HepG2 (cell line): ENCODE results near the gene MRPL28. TPM values are rescaled to one million over a fixed set of nuclear protein-coding genes. Genes with fewer than 3 reads are reported as not detected.
A peak's percentile ranks its signal among the peaks of the same experiment; 100 is the strongest.

Experiments
- ATF1 ChIP-seq: IDR thresholded peaks from 2 replicates; pipeline ENCODE4 v1.6.1; 2016; ENCODE audit warnings: mild to moderate bottlenecking, control low read depth
- ELF3 ChIP-seq: IDR thresholded peaks from 2 replicates; pipeline ENCODE4 v1.6.1; 2016; ENCODE audit warnings: missing genetic modification reagents, missing compliant biosample characterization
- EZH2 ChIP-seq: conservative IDR thresholded peaks from 2 replicates; pipeline ENCODE4 v1.6.1; 2012; ENCODE audit warnings: mild to moderate bottlenecking, low read depth, low read length, moderate library complexity
- FOXK1 ChIP-seq: sonication (generic); formaldehyde crosslinking; IDR thresholded peaks from 2 replicates; pipeline ENCODE4 v1.4.0; 2020; ENCODE audit warnings: low read depth, missing genetic modification reagents, borderline replicate concordance
- HNF1B ChIP-seq: sonication (generic); formaldehyde crosslinking; IDR thresholded peaks from 2 replicates; pipeline ENCODE4 v1.5.1; 2020; ENCODE audit warnings: mild to moderate bottlenecking, moderate library complexity, missing genetic modification reagents
- ISX ChIP-seq: sonication (generic); formaldehyde crosslinking; conservative IDR thresholded peaks from 2 replicates; pipeline ENCODE4 v1.5.0; 2020; ENCODE audit warnings: missing genetic modification reagents
- KIAA2018 ChIP-seq: sonication (generic); formaldehyde crosslinking; IDR thresholded peaks from 2 replicates; pipeline ENCODE4 v1.5.0; 2020; ENCODE audit warnings: mild to moderate bottlenecking, missing genetic modification reagents, borderline replicate concordance
- PLRG1 ChIP-seq: fragments of 450-650 bp; conservative IDR thresholded peaks from 2 replicates; pipeline ENCODE4 v1.6.1; 2016
- RFX1 ChIP-seq: fragments of 450-650 bp; IDR thresholded peaks from 2 replicates; pipeline ENCODE4 v1.6.1; 2017
- SALL1 ChIP-seq: sonication (generic); formaldehyde crosslinking; IDR thresholded peaks from 2 replicates; pipeline ENCODE4 v1.8.0; 2022; ENCODE audit warnings: mild to moderate bottlenecking, missing genetic modification reagents
- ZBTB38 ChIP-seq: sonication (generic); formaldehyde crosslinking; IDR thresholded peaks from 2 replicates; pipeline ENCODE4 v1.5.1; 2020; ENCODE audit warnings: mild to moderate bottlenecking, missing genetic modification reagents
- ZNF136 ChIP-seq: sonication (generic); formaldehyde crosslinking; IDR thresholded peaks from 2 replicates; pipeline ENCODE4 v1.8.1; 2022; ENCODE audit warnings: low read depth, mild to moderate bottlenecking, moderate library complexity, missing genetic modification reagents
- ZNF160 ChIP-seq: sonication (generic); formaldehyde crosslinking; IDR thresholded peaks from 2 replicates; pipeline ENCODE4 v1.8.0; 2022; ENCODE audit warnings: mild to moderate bottlenecking, inconsistent platforms, missing genetic modification reagents
- ZNF331 ChIP-seq: sonication (generic); formaldehyde crosslinking; IDR thresholded peaks from 2 replicates; pipeline ENCODE4 v1.4.0; 2020; ENCODE audit warnings: missing genetic modification reagents
- ZNF510 ChIP-seq: sonication (generic); formaldehyde crosslinking; IDR thresholded peaks from 2 replicates; pipeline ENCODE4 v1.4.0; 2020; ENCODE audit warnings: low read depth, mild to moderate bottlenecking, missing genetic modification reagents
- ZNF546 ChIP-seq: sonication (generic); formaldehyde crosslinking; conservative IDR thresholded peaks from 2 replicates; pipeline ENCODE4 v1.8.1; 2023; ENCODE audit warnings: mild to moderate bottlenecking, missing genetic modification reagents
- ZNF878 ChIP-seq: sonication (generic); formaldehyde crosslinking; IDR thresholded peaks from 2 replicates; pipeline ENCODE4 v1.8.1; 2023; ENCODE audit warnings: mild to moderate bottlenecking, missing genetic modification reagents, moderate library complexity
- ZSCAN30 ChIP-seq: sonication (generic); formaldehyde crosslinking; IDR thresholded peaks from 2 replicates; pipeline ENCODE4 v1.5.0; 2020; ENCODE audit warnings: mild to moderate bottlenecking, missing genetic modification reagents
- polyA plus RNA-seq, 8 experiments: library from polyadenylated mRNA; depleted of rRNA in 3 of 8; stranded (reverse) in 7 of 8; unstranded in 1 of 8; fragments of >200 nt; fragmentation: Illumina TruSeq in 4 of 8; extraction: Trizol in 4 of 8; gene quantifications; 2 replicates each; pipeline versions ENCODE4 v1.2.1 to v1.2.3, GENCODE V29; 2011 to 2016; ENCODE audit warnings: low read depth in 4 of 8, missing spikeins in 1 of 8, mixed read lengths in 1 of 8; ENCODE audit not compliant: insufficient read depth in 1 of 8
- total RNA-seq, 5 experiments: library from RNA; depleted of rRNA; stranded (reverse); fragments of >200 nt; fragmentation: Illumina TruSeq; extraction: Trizol; gene quantifications; 2 replicates each; pipeline ENCODE4 v1.2.3, GENCODE V29; 2016; ENCODE audit warnings: low read depth in 1 of 5
- TF ChIP-seq, protein P1 (sequence below): sonication (generic); formaldehyde crosslinking; IDR thresholded peaks from 2 replicates; pipeline ENCODE4 v1.4.0; 2020; ENCODE audit warnings: missing genetic modification reagents, low read depth, mild to moderate bottlenecking, borderline replicate concordance

MRPL28 gene
- total and polyA plus RNA-seq, 2 of the 13 experiments (the other 11 are each of a cell fraction or from before 2014, with no cell fraction given), result 114 to 135 TPM

- TF ChIP-seq KIAA2018 (no peak), ZNF546 (CRISPR knock-in tag) (no peak), ZNF136 (no peak), ELF3 (no peak), ZNF331 (CRISPR knock-in tag) (no peak), EZH2 (no peak), ZNF160 (no peak), ZNF510 (no peak), ZBTB38 (CRISPR knock-in tag) (no peak), SALL1 (peak; percentile 39; the same call in 1 of the 2 replicates), ISX (CRISPR knock-in tag) (no peak), ZSCAN30 (CRISPR knock-in tag) (no peak), PLRG1 (no peak), ATF1 (no peak), FOXK1 (CRISPR knock-in tag) (no peak), HNF1B (peak; percentile 68; the same call in 1 of the 2 replicates), RFX1 (no peak), ZNF878 (CRISPR knock-in tag) (no peak)
- TF ChIP-seq, protein P1, sequence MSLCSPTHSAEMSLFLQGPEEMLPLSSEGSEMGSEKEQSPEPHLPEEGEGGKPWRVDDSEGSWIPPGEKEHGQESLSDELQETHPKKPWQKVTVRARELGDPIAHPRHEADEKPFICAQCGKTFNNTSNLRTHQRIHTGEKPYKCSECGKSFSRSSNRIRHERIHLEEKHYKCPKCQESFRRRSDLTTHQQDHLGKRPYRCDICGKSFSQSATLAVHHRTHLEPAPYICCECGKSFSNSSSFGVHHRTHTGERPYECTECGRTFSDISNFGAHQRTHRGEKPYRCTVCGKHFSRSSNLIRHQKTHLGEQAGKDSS (CRISPR knock-in tag), result no peak
These were observed 5.5 kb downstream of the MRPL28 start (continued) for GRCh38 chr16:364595-365491.
